Stimulated activated CD4-positive, alpha-beta T cell treated with anti-CD3 and anti-CD28 coated beads, Interleukin-12 subunit alpha, Interleukin-12 subunit beta, amount 100 ng/mL, for 48 hours (primary cell): ENCODE measurements around the gene LZTS2.

Experiments used
- DNase-seq, 3 donors: peaks; one replicate each; pipeline ENCODE4 v3.0.0-alpha.2; 2020; ENCODE audit warnings: low read depth in 2 of 3, low spot score in 1 of 3

LZTS2 gene

DNA sequence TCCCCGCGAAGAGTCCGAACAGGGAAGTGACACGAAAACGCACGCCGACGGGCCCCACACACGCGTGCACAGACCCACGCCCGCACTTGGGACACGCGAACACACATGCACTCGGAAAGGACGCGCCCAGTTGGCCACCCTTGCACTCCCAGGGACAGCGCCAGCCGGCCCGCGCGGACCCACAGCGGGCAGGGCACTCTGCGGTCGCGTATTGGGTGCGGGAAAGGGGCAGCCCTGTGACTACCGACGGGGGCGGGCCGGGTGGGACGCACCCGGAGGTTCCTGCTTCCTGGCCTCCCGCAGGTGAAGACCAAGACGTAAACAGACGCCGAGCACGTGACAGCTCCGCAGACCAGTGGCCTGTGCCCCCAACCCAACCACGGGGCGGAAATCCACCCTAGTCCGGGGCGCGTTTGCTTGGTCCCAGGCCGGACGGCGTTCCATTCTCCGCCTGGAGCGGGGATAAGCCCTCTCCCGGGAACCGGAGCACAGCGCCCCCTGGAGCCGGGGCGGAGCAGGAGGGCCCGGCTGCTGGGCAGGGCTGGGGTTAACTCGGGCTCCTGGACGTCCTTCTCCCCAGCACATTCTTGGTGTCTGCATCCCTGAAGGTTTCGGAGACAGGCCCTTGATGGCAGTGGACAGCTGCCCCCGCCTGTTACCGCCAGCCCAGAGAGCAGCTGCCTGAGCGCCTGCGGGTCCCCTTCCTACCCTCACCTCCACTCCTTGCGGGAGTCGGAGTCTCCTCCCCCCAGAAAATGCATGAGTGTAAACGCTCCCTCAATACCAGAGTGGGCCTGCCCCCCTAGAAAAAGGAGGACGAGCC is 2.0 kb upstream of the LZTS2 start:
- DNase-seq, result peak; percentile 44 to 69 (median 65)

DNA sequence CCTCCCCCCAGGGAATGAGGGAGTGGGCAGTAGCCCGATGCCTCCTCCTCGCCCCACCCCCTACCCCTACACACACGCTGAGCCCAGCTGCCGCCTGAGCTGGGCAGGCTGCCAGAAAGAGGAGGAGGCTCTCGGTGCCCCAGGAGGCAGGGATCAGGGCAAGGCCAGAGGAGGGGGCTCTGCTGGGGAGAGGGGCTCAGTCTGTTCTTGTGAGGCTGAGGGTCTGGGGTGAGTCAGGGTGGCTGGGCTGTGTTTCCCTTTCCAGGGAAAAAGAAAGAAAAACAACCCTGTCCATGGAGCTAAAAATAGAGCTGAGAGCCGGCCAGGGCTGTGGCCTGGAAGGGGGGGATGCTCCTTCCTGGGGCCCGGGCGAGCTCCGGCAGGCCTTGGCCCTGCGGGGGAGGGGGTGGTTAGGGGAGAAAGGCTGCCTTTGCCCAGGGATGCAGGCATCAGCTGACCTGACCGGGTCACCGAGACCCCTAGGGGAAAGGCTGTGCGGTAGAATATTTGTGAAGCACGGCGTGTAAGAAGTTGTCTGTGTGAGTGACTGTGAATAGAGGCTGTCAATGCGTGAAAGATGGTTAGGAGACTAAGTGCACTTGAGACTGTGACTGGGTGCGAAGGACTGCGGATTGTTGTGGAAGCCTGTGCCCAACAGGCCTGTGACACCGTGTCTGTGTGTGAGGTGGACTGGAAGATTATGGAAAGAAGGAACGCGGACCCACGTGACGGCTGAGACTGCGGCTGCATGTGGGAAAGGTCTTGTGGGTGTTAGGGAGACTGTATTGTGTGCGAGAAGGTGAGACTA is 1.2 kb upstream of the LZTS2 start:
- peak; percentile 29 to 61 (median 54) for DNase-seq

DNA sequence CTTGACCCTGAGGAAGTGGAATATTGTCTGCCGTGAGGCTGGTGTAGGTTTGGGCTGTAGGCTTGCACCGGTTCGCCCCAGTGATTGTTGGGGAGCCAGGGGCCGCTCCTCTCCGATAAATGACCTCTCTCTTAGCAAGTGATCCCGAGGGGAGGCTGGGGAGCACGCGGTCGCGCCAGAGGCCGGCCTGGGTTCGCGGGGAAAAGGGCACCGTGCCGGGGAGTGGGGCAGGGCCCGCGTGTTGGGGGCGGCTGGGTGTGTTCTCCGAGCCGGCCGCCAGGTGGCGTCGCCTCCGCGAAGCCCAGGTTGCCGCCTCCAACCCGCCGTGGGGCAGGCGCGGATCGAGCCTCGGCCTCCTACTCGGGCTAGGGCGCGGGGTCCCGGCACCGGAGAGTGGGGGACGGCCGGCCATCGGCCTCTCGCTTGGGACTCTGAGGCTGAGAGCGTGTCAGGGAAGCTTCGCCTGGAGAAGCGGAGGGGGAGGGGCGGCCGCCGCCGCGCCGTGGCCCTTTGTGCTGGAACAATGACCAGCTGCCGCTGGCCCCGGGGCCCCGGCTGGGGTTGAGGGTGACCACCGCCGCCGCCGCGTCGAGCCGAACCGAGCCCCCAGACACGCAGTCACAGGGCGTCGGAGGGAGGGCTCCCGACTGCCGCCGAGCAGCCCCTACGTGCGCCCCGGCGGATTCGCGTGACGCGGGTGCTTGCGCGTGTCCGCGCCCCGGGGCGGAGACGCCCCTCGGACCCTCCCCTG is 442 bp upstream of the LZTS2 start:
- DNase-seq, result peak; percentile 56 to 67 (median 63)

DNA sequence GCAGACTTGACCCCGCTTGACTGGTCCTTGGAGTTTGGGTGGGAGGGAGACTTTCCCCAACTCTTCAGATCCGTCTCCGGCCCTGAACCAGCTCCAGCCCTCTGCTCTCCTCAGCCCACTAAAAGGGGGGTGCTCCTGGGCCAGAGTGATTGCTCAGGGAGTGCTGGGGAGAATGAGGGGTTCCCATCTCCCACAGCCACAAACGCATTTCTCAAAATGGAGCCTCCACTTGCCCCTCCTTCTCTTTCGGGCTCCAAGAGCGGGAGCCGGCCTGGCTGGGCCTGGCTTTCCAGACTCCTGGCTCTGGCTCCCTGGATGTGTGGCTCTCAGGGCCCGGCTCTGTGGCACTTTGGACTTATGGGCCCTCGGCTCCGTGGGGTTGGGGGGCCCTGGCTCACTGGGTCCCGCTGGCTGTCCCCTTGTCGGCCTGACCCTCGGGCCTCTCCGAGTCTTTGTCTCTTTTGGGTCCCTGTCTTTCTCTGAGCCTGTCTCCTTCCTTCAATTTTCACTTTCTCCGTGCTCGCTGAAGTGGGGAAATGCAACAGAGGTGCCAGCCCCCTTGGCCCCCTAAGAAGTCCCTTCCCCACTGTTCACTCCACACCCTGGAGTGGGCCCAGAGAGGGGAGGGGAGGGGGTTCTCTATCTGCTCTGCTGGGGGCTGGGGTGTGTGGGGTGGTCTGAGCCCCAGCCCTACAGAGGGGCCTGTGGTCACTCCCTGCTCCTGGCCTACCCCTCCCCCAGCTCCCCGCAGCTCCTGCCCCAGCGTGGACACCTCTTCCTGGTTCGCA is 713 bp downstream of the LZTS2 start:
- DNase-seq, result no peak

DNA sequence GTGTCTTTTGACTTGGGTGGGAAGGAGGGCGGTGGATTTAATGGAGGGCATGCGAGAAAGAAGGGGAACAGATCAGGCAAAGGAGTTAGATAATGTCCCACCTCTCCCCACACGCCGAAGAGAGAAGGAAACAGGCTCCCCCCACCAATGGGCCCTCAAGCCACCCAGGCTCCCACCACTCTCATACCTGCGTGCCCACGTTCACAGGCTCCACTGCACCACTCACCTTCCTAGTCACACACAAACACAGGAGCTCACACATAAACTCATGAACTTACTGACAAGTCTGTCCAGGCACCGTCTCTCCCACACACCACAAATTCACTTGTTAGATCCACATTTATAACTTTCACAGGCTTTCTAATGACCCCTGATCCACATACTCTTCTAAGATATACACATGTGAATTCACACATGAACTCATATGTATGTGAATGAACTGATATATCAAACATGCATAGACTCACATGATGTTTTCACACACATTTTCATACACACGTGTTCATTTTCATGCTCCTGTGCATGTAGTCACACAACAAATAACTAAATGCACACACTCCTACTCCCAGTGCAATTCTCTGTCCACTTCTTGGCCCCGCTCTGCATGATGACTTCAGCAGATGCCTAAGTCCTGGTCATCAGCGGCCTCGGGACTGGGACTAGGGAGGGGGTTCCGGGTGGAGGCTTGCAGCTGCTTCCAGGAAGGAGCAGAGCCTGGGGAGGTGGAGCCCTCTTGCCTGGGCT is 1.5 kb downstream of the LZTS2 start:
- no peak for DNase-seq

DNA sequence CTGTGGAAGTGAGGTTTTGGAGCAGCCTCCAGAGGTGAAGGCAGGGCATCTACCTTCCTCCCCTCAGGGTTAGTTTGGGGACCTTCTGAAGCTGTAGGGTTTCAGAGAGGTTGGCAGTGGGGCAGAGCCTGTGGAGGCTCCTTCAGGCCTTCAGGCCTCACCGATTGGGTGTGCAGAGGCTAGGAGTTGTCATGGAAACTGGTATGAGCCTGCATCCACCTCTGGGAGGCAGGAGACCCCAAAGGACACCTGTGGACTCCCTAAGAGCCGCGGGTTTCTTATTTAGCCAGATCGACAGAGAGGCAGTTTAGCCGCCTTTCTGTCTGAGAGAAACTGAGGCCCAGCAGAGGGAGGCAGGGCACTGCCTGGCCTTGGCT is 2.0 kb downstream of the LZTS2 start:
- no peak for DNase-seq

DNA sequence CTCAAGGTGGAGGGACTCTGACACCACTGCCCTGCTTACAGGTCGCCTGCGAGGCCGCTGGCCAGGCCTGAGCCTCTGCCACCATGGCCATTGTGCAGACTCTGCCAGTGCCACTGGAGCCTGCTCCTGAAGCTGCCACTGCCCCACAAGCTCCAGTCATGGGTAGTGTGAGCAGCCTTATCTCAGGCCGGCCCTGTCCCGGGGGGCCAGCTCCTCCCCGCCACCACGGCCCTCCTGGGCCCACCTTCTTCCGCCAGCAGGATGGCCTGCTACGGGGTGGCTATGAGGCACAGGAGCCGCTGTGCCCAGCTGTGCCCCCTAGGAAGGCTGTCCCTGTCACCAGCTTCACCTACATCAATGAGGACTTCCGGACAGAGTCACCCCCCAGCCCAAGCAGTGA is 2.8 kb downstream of the LZTS2 start:
- DNase-seq, result no peak

DNA sequence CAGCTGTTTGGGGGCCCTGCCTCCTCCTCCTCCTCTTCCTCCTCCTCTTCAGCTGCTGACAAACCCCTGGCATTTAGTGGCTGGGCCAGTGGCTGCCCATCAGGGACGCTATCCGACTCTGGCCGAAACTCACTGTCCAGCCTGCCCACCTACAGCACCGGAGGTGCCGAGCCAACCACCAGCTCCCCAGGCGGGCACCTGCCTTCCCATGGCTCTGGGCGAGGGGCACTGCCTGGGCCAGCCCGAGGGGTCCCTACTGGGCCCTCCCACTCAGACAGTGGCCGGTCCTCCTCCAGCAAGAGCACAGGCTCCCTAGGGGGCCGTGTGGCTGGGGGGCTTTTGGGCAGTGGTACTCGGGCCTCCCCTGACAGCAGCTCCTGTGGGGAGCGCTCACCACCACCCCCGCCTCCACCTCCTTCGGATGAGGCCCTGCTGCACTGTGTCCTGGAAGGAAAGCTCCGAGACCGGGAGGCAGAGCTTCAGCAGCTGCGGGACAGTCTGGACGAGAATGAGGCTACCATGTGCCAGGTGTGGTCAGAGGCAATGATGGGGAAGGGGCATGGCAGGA is 4.1 kb downstream of the LZTS2 start:
- DNase-seq, result no peak

DNA sequence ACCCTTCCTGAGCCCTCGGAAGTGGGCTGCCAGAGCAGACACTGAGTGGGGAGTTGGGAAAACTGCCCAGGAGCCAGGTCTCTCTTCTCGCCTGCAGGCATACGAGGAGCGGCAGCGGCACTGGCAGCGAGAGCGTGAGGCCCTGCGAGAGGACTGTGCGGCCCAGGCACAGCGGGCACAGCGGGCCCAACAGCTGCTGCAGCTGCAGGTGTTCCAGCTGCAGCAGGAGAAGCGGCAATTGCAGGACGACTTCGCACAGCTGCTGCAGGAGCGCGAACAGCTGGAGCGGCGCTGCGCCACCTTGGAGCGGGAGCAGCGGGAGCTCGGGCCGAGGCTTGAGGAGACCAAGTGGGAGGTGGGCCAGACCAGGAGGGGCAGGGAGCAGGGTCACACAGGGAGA is 5.8 kb downstream of the LZTS2 start:
- DNase-seq, result no peak

DNA sequence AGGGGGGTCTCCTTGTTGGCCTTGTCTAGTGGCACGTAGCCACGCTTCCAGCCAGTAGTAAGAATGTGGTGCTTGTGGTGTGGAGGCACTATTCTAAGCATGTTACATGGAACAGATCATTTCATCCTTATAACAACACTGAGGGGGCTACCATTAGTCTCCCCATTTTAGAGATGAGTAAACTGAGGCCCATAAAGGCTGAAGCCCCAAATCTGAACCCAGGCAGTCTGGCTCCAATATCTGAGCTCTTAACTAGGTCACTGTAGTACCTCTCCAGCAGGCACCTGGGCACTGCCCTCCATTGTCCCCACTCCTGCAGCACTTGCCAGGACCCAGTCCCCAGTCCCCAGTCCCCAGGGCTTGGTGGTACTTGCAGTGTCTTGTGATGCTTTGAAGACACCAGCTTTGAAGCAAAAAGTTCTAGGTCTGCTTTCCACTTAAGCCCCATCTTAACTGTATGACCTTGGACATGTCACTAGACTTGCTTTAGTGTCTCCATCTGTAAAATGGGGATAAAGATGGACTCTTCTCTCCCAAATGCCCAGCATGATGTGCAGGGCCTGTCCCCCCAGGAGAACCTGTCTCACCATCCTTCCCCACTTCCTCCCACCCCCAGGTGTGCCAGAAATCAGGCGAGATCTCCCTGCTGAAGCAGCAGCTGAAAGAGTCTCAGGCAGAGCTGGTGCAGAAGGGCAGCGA is 6.4 kb downstream of the LZTS2 start:
- no peak for DNase-seq

DNA sequence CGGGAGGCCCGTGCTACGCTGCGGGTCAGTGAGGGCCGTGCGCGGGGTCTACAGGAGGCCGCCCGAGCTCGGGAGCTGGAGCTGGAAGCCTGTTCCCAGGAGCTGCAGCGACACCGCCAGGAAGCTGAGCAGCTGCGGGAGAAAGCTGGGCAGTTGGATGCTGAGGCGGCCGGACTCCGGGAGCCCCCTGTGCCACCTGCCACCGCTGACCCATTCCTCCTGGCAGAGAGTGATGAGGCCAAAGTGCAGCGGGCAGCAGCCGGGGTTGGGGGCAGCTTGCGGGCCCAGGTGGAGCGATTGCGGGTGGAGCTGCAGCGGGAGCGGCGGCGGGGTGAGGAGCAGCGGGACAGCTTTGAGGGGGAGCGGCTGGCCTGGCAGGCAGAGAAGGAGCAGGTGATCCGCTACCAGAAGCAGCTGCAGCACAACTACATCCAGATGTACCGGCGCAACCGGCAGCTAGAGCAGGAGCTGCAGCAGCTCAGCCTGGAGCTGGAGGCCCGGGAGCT is 7.0 kb downstream of the LZTS2 start:
- DNase-seq, result no peak

DNA sequence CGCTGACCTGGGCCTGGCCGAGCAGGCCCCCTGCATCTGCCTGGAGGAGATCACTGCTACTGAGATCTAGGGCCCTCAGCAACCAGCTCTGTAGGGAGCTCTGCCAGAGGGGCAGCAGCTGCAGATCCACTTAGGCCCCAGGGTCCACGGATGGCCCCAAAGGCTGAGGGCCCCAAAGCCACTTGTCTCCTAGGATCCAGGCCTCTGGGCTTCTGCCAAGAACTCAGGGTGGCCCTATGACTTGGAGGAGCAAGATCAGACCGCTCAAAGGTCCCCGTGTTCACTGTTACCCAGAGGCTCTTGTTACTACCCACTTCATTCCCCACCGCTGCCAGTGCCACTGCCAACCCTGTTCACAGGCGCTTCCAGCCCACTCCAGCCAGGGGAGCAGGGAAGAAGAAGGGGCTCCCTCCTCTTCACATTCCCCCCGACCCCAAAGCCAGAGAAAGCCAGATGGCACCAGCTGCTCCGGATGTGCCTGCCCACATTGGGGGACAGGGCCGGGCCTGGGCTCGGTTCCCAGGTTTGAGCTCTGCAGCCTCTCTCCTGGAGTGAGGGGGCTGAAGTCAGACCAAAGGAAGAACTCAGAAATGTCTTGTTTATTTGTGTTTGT is 7.6 kb downstream of the LZTS2 start:
- DNase-seq, result no peak

DNA sequence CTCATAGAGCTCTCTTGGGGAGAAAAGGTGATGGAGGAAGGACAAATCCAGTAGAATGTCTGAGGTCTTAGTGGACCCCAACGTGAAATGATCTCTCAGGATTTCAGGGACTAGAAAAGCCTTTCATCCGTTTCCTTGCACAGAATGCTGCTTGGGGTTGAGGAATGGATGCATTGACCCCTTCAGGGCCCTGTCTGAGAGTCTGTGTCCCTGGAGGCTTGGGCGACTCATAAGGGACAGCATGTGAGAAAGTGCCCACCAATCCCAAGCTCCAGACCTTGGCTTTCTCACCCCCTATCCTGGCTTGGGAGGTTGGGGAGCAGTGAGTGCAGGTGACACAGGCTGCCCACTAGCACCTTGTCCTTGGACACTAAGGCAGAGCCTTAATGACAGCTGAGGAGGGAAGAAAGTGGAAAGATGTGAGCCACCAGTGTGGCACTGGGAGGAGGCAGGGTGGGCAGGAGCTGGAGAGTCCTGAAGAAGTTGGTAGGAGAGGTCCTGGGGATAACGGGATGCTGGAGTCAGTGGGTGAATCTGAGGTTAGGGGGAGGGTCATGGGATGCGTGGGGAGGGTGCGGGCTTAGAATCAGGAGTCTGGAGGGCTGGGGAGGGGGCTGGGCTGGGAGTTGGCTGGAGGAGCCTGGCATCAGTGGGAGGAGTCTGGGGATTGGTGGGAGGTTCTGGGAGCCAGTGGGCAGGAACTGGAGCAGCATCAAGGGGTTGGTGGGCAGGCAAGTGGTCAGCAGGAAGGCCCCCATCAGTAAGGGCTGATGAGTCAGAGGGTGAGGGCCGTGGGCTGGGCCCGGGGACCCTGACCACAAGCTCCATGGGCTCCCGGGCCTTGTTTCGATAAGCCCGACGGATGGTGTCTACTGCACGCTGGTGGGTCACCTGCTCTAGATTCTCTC is 8.6 kb downstream of the LZTS2 start:
- DNase-seq, result no peak

DNA sequence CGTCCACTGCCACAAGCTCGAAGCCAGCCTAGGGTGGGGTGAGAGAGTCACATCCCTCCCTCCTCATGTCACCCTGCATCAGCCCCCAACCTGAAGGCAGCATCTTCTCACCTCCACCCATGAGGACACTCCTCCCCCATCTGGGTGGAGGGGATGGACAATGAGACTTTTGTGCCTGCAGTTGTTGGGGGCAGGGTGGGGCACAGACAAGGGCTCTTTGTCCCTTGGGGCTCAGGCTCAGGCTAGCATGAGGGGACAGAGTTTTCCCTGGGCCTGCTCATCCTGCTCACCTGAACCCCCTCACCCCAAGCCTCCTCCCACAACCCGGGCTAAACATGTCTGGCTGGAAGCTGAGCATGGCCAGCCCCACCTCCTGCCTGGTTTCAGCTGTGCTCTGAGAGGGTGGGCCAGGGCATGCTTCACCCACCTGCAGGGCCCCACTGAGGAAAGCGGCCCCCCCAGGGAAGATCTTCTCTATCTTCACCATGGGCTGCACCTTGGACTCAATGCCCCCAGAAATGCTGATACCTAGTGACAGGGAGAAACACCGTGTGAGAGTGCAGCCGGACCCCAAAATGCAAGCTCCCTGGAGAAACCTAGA is 9.3 kb downstream of the LZTS2 start:
- no peak for DNase-seq

DNA sequence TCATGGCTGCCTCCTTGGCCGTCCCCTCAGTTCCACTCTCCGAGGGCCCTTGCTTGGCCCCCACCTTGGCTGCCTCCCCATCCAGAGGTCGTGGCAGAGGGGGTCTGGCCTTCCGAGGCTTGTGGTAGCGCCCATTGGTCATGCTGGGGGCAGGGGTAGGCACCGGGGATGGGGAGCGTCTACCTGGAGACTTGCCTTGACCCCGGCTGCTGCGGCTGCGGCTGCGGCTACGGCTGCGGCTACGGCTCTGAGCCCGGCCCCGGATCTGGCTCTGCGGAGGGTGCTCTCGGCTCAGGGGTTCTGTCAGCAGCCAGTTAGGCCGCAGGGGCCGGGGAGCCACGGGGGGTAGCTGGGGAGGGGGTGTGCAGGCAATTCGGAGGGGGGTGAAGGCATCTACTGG is 10.7 kb downstream of the LZTS2 start:
- no peak for DNase-seq

DNA sequence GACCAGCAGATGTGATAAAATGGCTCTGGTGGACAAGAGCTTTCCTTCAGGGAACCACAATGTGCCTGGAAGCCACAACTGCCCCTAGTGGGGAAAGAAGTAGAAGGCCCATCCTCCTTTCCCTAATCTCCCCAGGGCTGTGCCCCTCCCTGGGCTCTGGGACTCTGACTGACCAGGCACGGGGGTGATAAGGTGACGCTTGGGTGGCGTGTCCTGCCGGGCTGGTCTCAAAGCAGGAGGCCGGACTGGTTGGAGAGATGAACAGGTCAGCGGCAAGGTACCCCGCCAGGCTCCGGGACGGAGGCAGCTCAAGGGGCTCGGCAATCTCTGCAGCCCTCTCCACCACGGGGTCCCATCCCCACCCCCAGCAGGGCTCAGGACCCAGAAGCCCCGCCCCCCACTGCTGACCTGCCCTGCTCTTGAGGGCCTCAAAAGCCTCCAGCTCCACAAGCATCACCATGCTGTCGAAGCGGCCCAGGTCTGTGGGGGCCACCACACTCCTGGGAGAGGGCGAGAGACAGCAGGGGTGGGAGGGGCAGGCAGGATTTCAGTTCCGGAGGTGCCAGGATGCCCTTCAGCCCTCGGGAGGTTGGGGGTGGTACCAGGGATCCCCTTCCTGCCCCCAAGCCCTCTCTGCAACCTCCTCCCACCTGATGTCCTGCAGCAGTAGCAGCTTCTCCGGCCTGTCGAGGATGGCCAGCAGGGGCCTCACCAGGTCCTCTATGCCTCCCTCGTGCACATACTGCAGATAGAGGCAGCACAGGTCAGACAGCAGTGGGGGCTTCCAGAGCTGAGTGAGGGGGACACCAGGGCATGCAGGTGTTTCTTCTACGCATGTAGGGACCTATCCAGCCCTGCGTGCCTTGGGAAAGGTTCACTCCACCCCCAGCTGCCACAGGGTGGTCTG is 12.2 kb downstream of the LZTS2 start:
- no peak for DNase-seq
